Smooth muscle cell (in vitro differentiated cells): ENCODE data around the gene GHRL. TPM values are rescaled to one million over a fixed set of nuclear protein-coding genes. Genes with fewer than 3 reads are reported as not detected.

Experiments
- DNase-seq: peaks from one replicate; lab custom pipeline; 2025; ENCODE audit not compliant: unreplicated experiment; lab: John Stamatoyannopoulos, UW
- H2AFZ ChIP-seq: fragments of 200-600 bp; sonication (generic); 2 replicates; pipeline ENCODE4 v1.6.0; 2016; ENCODE audit warnings: antibody characterized with exemption, low read depth, mild to moderate bottlenecking
- H3F3A ChIP-seq: fragments of 200-600 bp; sonication (generic); 2 replicates; pipeline ENCODE4 v1.6.0; 2017; ENCODE audit warnings: antibody characterized with exemption, low read depth
- H3K27ac ChIP-seq: fragments of 200-600 bp; sonication (generic); 2 replicates; pipeline ENCODE4 v1.5.1; 2016; ENCODE audit warnings: low read depth, mild to moderate bottlenecking
- H3K27me3 ChIP-seq: fragments of 200-600 bp; sonication (generic); 2 replicates; pipeline ENCODE4 v1.6.1; 2016; ENCODE audit warnings: low read depth, mild to moderate bottlenecking
- H3K36me3 ChIP-seq: fragments of 200-600 bp; sonication (generic); 2 replicates; pipeline ENCODE4 v1.5.1; 2016; ENCODE audit warnings: low read depth
- H3K4me1 ChIP-seq: fragments of 200-600 bp; sonication (generic); 2 replicates; pipeline ENCODE4 v1.5.1; 2016; ENCODE audit warnings: low read depth
- H3K4me2 ChIP-seq: fragments of 200-600 bp; sonication (generic); 2 replicates; pipeline ENCODE4 v1.6.0; 2016; ENCODE audit warnings: mild to moderate bottlenecking
- H3K4me3 ChIP-seq: fragments of 200-600 bp; sonication (generic); 2 replicates; pipeline ENCODE4 v1.5.1; 2016; ENCODE audit warnings: mild to moderate bottlenecking
- H3K79me2 ChIP-seq: fragments of 200-600 bp; sonication (generic); 2 replicates; pipeline ENCODE4 v1.6.0; 2016; ENCODE audit warnings: low read depth, mild to moderate bottlenecking
- H3K9ac ChIP-seq: fragments of 200-600 bp; sonication (generic); 2 replicates; pipeline ENCODE4 v1.6.0; 2016; ENCODE audit warnings: low read depth
- H3K9me3 ChIP-seq: fragments of 200-600 bp; sonication (generic); replicated peaks from 2 replicates; pipeline ENCODE4 v1.5.1; 2016; ENCODE audit warnings: low read depth
- H4K20me1 ChIP-seq: fragments of 200-600 bp; sonication (generic); 2 replicates; pipeline ENCODE4 v1.6.0; 2016; ENCODE audit warnings: low read depth
- CTCF ChIP-seq: fragments of 200-600 bp; sonication (generic); IDR thresholded peaks from 2 replicates; pipeline ENCODE4 v1.5.1; 2017; ENCODE audit warnings: borderline replicate concordance, mild to moderate bottlenecking, antibody characterized with exemption; ENCODE audit not compliant: insufficient read depth, poor library complexity, severe bottlenecking
- WGBS: methylation state at CpG from one replicate; pipeline ENCODE4 v1.1.7; 2016; ENCODE audit warnings: low lambda C conversion rate; 5-methylcytosine and 5-hydroxymethylcytosine counted together
- polyA plus RNA-seq: library from polyadenylated mRNA; unstranded; fragments of >200 nt; fragmentation: Nextera tagmentation; extraction: Ambion mirVana; gene quantifications from 2 replicates; pipeline ENCODE4 v1.2.1, GENCODE V29; 2016
- total RNA-seq: library from RNA; depleted of rRNA; stranded (reverse); fragments of >200 nt; gene quantifications from 2 replicates; pipeline ENCODE4 v1.2.3, GENCODE V29; 2014

Gene GHRL
- total and polyA plus RNA-seq, 2 experiments from 2014 or later, result 0.45 TPM; not detected in 1

- H4K20me1 ChIP-seq, result peaks cover 90% of the 10 kb centered on the region
These were observed 17.0 kb upstream of the GHRL start for GRCh38 chr3:10309736-10310135.

GRCh38 chr3:10308678-10309077 is 15.9 kb upstream of the GHRL start:
- 96% methylated on average over 7 of the region's 7 CpGs for WGBS
- no peak for DNase-seq
- Histone ChIP-seq H3K79me2 (peaks cover 10% of the 10 kb centered on the region), H3K9me3 (no peaks in the 10 kb centered on the region), H3K27me3 (no peaks in the 10 kb centered on the region), H3K4me3 (no peak overlapping the region), H3K36me3 (peaks cover 22% of the 10 kb centered on the region), H3K27ac (no peak overlapping the region), H3F3A (peaks cover 18% of the 10 kb centered on the region), H4K20me1 (peaks cover 80% of the 10 kb centered on the region), H3K9ac (no peak overlapping the region), H3K4me2 (no peak overlapping the region), H2AFZ (no peak overlapping the region), H3K4me1 (no peaks in the 10 kb centered on the region)
- no peak for TF ChIP-seq CTCF

More at GRCh38 chr3:10309736-10310135, 17.0 kb upstream of the GHRL start:
- peaks cover 22% of the 10 kb centered on the region for H3F3A ChIP-seq
- no peak overlapping the region for H3K9ac ChIP-seq
- H3K9me3 ChIP-seq, result no peaks in the 10 kb centered on the region
- H3K4me2 ChIP-seq, result no peak overlapping the region
- H2AFZ ChIP-seq, result no peak overlapping the region
- peaks cover 21% of the 10 kb centered on the region for H3K36me3 ChIP-seq
- no peak for DNase-seq
- H3K27me3 ChIP-seq, result no peaks in the 10 kb centered on the region
- peak overlapping the region; percentile 11 for H3K27ac ChIP-seq
- H3K4me1 ChIP-seq, result no peaks in the 10 kb centered on the region
- WGBS, result 73% methylated on average over 4 of the region's 4 CpGs
- no peak for TF ChIP-seq CTCF
- H3K4me3 ChIP-seq, result no peak overlapping the region
- peaks cover 20% of the 10 kb centered on the region for H3K79me2 ChIP-seq

- WGBS, result 96% methylated on average over 3 of the region's 3 CpGs
- Histone ChIP-seq H3K4me2 (no peak overlapping the region), H2AFZ (no peak overlapping the region), H3K36me3 (peaks cover 29% of the 10 kb centered on the region), H3F3A (peaks cover 27% of the 10 kb centered on the region), H3K27me3 (no peaks in the 10 kb centered on the region), H3K4me1 (no peaks in the 10 kb centered on the region), H3K79me2 (peaks cover 5% of the 10 kb centered on the region), H3K4me3 (no peak overlapping the region), H4K20me1 (peaks cover 77% of the 10 kb centered on the region), H3K27ac (no peak overlapping the region), H3K9me3 (no peaks in the 10 kb centered on the region), H3K9ac (no peak overlapping the region)
- no peak for DNase-seq
- no peak for TF ChIP-seq CTCF
These were observed 13.4 kb upstream of the GHRL start for GRCh38 chr3:10306156-10306555.

- Histone ChIP-seq H3K4me1 (no peaks in the 10 kb centered on the region), H3K9ac (no peak overlapping the region), H3K36me3 (peaks cover 26% of the 10 kb centered on the region), H3K4me2 (no peak overlapping the region), H2AFZ (no peak overlapping the region), H3K27me3 (no peaks in the 10 kb centered on the region), H4K20me1 (peaks cover 76% of the 10 kb centered on the region), H3K27ac (no peak overlapping the region), H3K9me3 (no peaks in the 10 kb centered on the region), H3F3A (peaks cover 33% of the 10 kb centered on the region), H3K79me2 (peaks cover 2% of the 10 kb centered on the region), H3K4me3 (no peak overlapping the region)
- 100% methylated on average over 4 of the region's 4 CpGs for WGBS
- DNase-seq, result no peak
- no peak for TF ChIP-seq CTCF
These were observed 12.7 kb upstream of the GHRL start for GRCh38 chr3:10305331-10305902.
